CD4-positive, alpha-beta T cell treated with Interleukin-21 for 1 hour (primary cell): Measurements from ENCODE around the gene CRYBG3.
"Not testable (repeated sequence)": the region's sequence is repeated elsewhere in the genome, so short reads cannot be mapped to it uniquely, and the experiment has no call there.

ENCODE experiments used
- DNase-seq: peaks from one replicate; pipeline ENCODE4 v3.0.0-alpha.2; 2020

Gene CRYBG3

DNA sequence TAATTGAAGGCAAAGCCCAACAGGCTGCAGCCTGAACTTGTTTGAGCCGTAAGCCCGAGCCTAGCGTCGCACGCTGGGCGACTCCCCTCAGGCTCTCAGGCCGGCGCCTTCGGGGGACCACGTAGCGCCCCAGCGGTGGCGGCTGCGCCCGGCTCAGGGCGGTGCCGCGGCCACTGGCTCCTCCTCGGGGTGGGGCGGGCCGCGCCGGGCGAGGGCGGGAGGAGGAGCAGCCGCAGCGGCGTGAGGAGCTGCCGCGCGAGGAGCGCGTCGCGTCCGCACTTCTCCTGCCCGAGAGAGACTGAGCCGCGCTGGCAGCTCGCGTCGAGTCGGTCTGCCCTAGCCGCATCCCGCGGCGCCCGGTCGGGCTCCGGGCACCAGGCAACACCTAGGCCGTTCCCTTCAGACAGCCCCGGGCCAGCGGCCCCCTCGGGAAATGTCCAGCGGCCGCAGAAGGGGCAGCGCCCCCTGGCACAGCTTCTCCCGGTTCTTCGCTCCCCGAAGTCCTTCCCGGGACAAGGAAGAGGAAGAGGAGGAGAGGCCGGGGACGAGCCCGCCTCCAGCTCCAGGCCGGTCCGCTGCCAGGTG lies at the start of gene CRYBG3:
Gene CRYBG3, plus strand, starts transcription at position 238 of the 585 bp plus-strand sequence. Its CDS starts 196 bp downstream, at position 434.
- DNase-seq = peak; percentile 81

DNA sequence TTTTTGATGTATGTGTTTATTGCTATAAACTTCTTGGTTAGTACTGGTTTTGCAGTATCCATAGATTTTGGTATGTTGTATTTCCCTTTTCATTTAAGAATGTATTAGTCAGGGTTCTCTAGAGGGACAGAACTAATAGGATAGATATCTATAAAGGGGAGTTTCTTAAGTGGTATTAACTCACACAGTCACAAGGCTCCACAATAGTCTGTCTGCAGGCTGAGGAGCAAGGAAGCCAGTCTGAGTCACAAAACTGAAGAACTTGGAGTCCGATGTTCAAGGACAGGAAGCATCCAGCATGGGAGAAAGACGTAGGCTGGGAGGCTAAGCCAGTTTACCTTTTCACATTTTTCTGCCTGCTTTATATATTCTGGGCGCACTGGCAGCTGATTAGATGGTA lies 48.9 kb upstream of the CRYBG3 start:
- no peak for DNase-seq

DNA sequence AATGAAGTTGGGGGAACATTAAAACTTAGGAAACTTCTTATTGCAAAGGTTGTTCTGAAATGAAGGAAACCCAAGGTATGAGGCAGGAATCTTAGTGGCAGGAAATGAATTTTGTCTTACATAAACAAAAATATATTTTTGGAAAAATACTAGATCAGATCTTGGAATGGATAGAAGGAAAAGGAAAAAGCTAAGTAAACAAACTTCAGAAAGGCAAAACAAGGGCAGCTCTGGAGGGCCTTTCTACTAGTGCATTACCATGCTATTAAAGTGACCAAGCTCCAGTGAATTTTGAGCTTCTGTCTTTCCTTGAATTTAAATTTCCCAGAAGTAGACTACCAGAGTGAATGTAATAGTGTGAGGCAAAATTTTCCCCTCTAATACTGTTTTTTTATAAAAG lies 43.7 kb upstream of the CRYBG3 start:
- DNase-seq = no peak

DNA sequence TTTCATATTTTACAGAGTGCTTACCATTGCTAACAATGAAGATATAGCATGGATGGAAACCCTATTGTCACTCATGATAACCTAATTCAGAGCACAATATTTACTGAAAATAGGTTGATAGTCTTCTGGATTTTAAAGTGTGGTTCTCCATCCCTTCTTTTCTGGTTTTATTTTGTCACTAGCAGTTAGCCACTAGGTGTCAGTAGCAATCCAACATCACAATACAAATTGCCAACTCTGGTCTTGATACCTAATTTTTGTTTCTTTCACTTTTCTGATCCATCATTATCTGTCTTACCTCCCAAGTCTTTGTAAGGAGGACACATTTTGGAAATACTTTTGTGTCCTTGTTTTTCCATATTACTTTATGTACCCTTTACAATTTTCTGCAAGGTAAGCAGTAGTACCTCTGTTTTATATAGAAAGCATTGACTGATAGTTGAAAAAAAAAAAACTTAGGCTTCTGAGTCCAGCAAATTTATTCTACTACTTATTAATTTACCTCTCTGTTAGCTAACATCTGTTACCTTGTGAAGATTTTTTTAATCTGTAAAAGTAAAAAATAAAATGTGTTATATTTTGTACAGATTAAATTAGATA lies 28.3 kb upstream of the CRYBG3 start:
- peak; percentile 71 for DNase-seq

DNA sequence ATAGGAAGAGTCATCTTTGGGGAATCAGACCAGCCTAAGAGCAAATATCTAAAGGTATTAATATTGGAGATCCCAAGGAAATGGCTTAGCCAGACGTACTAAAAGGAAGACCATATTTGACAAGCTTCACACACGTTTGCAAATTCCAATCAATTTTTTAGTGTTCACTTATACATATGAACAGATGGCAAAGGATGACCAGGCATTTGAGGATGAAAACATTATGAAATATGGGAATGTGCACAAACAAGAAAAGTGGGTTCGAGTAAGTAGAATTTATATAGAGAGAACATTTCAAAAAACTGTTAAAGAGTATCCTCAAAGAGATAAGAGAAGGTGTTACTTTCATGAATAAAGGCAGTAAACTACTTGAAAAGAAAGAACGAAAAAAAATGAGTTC lies 25.9 kb upstream of the CRYBG3 start:
- no peak for DNase-seq

DNA sequence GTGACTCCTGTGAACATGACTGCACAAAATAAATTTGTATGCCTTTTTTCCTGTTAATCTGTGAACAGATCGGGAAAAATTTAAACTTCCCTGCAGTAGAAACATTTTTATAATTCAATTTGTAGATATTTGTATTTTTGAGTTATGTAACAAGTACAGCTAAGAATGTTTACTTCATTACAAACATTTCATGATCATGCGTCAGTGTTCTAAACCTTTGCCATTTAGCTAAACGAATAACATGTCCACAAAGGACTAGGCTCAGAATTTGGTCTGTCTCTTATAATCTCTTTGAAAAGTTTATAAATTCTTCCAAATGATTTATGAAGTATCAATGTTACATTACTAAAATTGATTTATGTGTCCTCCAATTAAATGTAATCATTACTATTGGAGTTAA lies 17.3 kb upstream of the CRYBG3 start:
- DNase-seq = no peak

GRCh38 chr3:97810779-97811390 lies 10.9 kb upstream of the CRYBG3 start:
- DNase-seq = no peak

DNA sequence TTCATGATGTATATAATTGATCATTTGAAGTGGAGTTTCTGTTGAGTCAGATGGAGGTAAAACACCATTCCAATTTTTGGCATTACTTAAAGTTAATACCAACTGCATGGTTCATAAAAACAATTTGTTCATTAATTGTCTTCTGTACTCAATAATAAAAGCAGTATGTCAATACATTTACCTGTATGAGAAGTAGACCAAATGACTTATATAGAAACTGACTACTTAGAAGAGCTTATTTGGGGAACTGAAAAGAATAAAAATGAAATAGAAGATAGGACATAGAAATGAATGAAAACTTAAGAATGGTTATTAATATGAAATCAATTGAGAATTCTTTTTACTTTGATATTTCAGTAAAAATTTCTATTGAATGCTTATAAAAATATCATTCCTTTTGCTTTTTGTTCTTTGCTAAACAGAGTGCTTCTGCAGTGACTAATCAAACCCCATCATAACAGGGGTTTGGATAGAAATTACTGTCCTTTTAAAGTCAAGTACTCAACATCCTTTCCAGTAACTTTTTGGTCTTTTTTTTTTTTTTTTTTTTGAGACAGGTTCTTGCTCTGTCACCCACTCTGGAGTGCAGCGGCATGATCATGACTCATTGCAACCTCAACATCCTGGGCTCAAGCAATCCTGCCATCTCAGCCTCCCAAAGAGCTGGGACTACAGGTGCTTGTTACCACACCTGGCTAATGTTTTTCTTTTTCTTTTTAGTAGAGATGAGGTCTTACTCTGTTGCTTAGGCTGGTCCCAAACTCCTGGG lies 6.5 kb upstream of the CRYBG3 start:
- DNase-seq = peak; percentile 9

DNA sequence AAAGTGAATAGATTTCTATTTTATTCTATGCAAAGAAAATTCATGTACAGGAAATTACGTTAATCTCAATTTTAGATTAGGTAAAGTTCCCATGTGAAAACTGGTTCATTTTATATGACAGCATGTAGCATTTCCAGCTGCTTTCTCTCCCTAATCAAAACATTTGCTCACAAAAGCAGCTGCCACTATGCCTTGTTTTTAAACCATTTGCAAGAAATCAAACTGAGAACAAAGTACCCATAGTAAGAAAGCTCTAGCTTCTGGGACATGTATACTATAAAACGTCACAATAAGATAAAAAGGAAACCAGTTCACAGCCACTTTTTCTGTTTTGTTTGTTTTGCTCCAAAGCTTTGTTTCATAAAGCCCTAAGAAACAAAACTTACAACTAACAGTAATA lies 5.0 kb upstream of the CRYBG3 start:
- DNase-seq = no peak

DNA sequence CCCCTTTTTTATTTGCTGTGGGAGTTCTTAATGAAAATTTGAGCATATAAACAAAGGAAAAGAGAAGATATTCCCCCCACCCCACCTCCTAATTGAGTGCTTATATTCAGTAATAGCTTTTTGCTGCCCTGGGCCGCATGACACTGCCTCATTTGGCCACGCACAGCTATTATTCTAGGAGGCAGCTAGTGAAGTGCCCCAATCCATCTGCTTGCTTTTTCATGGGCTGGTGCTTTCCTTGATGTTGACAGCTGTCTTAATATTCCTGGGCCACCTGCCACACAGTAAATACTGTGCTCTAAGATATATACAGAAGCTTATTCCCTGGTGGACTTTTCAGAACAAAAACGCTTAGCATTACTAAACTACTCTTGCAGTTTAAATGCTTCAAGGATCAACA lies 3.8 kb upstream of the CRYBG3 start:
- no peak for DNase-seq

DNA sequence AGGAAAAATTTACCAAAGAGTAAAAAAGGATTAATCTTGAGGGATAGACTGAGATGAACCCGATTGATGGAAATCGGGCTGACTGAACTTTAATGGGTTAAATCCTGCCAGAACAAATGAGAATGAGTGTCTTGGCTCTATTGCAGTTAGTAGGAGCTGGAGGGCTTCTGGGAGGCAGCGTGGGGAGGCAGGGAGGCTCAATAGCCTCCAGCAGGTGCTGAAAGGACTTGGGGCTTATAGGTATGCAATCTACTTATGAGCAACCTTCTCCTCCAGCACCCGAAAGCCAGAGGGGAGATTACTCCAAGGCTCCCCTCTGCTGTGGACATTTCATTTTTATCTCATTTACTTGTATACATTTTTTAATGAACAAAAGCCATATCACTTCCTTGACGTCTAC lies 1.0 kb upstream of the CRYBG3 start:
- no peak for DNase-seq

- DNase-seq = no peak
These were observed 481 bp upstream of the CRYBG3 start for GRCh38 chr3:97821287-97821773.

- DNase-seq = peak; percentile 13
These were observed 556 bp downstream of the CRYBG3 start for GRCh38 chr3:97822359-97822775.

DNA sequence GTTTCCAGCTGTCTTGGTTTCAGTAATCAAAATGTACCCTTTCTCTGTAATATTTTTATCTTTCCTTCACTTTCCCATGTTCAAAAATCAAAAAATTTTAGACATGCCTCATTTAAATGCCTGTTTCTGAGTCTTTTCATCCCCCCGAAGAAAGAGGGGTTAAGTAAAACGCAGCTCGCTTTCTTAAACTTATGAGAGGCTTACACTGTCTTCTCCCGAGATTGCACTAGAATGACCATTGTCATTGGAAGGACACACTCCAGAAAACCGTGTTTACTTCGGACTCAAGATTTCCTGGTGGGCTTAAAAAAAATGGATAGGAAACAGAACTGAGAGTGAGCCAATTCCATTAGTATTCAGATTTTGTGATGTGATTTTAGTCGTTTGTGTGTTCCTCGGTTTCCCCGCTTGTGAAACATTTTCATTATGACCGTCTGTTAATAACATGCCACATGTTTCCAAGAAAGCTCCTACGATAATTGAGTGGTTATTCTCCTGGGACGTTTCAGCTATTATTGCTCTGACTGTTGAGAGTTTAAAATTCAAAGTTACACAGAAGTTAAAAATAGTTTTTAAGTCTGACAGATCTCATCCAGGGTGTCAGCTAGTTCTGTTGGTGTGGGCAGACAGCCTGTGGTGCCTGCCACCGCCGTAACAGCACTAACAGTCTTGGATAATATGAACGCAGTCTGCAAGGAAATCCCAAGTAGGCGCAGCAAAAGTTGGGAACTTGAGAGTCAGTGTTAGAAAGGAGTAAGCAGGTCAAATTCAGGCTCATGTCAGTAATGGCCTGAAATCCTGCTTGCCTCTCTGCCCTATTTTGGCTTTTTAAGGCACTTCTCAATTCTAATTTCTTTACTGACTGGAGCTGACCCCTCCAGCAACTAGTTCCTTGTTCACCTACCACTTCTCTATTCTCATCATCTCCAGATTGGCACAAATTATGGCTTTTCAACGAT lies 1.5 kb downstream of the CRYBG3 start:
- no peak for DNase-seq

DNA sequence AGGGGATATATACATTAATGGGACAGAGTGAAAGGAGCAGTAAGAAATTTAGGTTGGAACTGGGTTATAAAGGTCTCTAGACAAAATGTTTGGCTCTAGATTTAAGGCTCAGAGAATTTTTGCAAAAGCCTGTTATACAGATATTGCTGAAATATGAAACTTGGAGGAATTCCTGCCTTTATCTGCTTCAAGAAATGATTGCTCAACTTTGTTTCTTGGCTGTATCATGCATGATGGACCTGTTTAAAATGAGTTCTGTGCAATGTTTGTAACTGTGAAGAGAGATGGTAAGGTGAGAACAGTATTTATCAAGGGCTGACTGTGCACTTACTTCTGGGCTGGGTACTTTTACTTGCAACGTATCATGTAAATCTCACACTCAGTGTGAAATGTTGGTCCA lies 3.3 kb downstream of the CRYBG3 start:
- no peak for DNase-seq

DNA sequence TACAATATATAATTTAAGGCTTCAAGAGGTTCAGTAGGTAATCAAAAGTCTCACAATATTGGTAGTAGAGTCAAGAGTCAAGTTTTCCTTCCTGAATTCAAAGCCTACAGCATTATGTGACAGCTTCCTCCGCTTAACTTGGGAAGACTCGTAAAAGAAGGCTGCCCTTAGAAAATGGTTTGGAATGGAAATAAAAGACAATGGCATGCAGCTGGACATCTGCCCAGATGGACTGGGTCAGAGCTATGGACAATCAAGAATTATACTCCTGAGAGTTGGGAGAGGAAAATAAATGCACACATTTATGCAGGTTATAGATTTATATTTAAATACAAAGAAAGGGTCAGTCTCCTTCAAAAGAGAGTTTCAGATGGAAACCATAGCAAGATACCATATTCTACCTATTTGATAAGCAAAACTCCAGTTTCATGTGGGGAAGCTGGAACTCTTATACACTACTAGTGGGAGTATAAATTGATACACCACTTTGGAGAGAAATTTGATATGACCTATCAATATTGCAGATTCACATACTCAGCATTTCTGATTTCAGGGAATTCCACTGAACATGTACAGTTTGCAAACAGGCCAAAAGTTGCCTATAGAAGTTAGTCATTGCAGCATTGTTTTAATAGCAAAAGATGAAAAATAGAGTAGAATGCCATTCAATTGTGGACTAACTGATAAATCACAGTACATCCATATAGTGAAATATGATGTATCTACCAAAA lies 6.1 kb downstream of the CRYBG3 start:
- DNase-seq = no peak

- DNase-seq = no peak
These were observed 7.4 kb downstream of the CRYBG3 start for GRCh38 chr3:97829198-97829597.

DNA sequence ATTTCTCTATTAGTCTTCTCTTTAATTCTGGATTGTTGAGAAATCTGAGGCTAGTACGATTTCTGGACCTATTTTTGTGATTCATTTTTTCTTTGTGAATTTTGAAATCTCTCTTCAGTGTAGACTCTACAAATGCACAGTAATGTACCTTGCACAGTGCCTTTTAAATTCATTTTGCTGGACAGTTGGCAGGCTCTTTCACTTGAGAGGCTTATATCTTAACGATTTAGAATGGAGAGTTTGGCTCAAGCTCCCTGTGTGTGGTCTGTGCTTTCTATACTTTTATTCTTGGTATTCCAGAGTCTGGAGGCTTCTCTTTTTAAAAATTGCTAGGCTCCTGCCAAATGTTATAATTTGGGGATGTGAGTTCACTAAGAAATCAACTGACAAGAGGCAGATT lies 8.8 kb downstream of the CRYBG3 start:
- no peak for DNase-seq

GRCh38 chr3:97831140-97831539 lies 9.3 kb downstream of the CRYBG3 start:
- no peak for DNase-seq

DNA sequence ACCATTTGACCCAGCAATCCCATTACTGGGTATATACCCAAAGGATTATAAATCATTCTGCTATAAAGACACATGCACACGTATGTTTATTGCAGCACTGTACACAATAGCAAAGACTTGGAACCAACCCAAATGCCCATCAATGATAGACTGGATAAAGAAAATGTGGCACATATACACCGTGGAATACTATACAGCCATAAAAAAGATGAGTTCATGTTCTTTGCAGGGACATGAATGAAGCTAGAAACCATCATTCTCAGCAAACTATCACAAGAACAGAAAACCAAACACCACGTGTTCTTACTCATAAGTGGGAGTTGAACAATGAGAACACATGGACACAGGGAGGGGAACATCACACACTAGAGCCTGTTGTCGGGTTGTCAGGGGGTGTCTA lies 11.4 kb downstream of the CRYBG3 start:
- not testable (repeated sequence) for DNase-seq

DNA sequence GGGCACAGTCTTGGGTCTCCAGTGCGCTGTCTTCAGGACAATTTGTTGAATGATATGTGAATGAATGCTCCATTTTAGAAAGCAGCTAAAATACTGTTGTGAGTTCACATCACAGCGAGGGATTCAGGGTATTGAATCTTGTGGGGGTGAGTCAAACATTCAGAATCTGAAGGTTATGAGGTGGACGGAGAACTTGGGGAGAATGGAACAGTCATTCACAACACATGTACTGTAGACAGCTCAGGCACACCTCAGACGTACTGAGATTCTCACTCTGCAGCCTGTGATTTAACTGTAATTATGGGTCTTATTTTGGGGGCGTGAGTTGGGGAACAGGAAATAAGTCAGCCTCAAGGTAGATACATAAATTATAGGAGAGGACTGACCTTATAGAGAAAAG lies 13.9 kb downstream of the CRYBG3 start:
- no peak for DNase-seq

DNA sequence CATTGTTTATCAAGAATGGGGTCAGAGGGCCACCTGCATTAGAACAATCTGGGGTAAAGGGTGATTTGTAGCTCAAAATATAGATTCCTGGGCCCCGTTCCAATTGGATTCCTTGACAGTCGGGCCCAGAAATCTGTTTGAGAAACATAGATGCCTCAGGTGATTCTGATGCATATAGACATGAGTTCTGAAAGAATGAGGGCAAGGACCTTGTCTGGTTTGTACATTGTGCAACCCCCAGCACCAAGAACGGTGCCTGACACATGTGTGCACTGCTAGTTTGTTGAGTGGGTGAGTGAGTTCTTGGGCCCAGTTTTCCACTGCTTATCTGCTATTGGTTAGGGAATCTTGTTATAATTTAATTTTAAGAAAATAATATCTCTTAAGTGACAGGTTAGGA lies 16.6 kb downstream of the CRYBG3 start:
- DNase-seq = no peak
